K562 (cell line): ENCODE data around the gene VAT1L. TPM values are rescaled to one million over a fixed set of nuclear protein-coding genes. Genes with fewer than 3 reads are reported as not detected.

Experiments used
- BCL6 ChIP-seq: fragments of 250-450 bp; sonication (Bioruptor Pico); IDR thresholded peaks from 2 replicates; pipeline ENCODE4 v1.4.0; 2020
- BDP1 ChIP-seq: IDR thresholded peaks from 3 replicates; pipeline ENCODE4 v1.6.1; 2011; ENCODE audit not compliant: insufficient read length, insufficient read depth
- BRD4 ChIP-seq: fragments of 200-600 bp; sonication (generic); IDR thresholded peaks from 2 replicates; pipeline ENCODE4 v1.6.1; 2017; ENCODE audit warnings: inconsistent platforms
- CLOCK ChIP-seq: fragments of 250-450 bp; sonication (Bioruptor Pico); IDR thresholded peaks from 2 replicates; pipeline ENCODE4 v1.4.0; 2020; ENCODE audit warnings: mild to moderate bottlenecking, moderate library complexity, borderline replicate concordance
- ELF4 ChIP-seq: fragments of 450-650 bp; formaldehyde crosslinking; IDR thresholded peaks from 2 replicates; pipeline ENCODE4 v1.4.0; 2022; ENCODE audit warnings: missing genetic modification characterization
- ESRRB ChIP-seq: fragments of 250-450 bp; sonication (Bioruptor Pico); IDR thresholded peaks from 2 replicates; pipeline ENCODE4 v1.5.0; 2020; ENCODE audit warnings: mild to moderate bottlenecking, moderate library complexity, borderline replicate concordance
- GABPB1 ChIP-seq: sonication (generic); formaldehyde crosslinking; IDR thresholded peaks from 2 replicates; pipeline ENCODE4 v1.8.0; 2022; ENCODE audit warnings: mild to moderate bottlenecking, missing genetic modification reagents
- HNRNPH1 ChIP-seq: fragments of 200-400 bp; formaldehyde crosslinking; optimal IDR thresholded peaks from 2 replicates; pipeline ENCODE3; 2017; ENCODE audit warnings: low read depth, mild to moderate bottlenecking, low read length, moderate library complexity
- MAFG ChIP-seq: fragments of 450-650 bp; conservative IDR thresholded peaks from 2 replicates; pipeline ENCODE4 v1.6.1; 2016; ENCODE audit warnings: missing genetic modification characterization, missing compliant biosample characterization
- PRMT5 ChIP-seq: sonication (generic); formaldehyde crosslinking; IDR thresholded peaks from 2 replicates; pipeline ENCODE4 v1.5.0; 2020; ENCODE audit warnings: missing genetic modification reagents
- RREB1 ChIP-seq: fragments of 250-450 bp; sonication (Bioruptor Pico); IDR thresholded peaks from 2 replicates; pipeline ENCODE4 v1.4.0; 2020
- SMARCB1 ChIP-seq: IDR thresholded peaks from 2 replicates; pipeline ENCODE4 v1.6.1; 2011; ENCODE audit warnings: improper control_type of control experiment, low read depth; ENCODE audit not compliant: insufficient read length
- SREBF1 ChIP-seq: fragments of 150-350 bp; IDR thresholded peaks from 2 replicates; pipeline ENCODE4 v1.6.1; 2014; ENCODE audit warnings: antibody characterized with exemption, low read depth, low read length, borderline replicate concordance
- SUPT5H ChIP-seq: fragments of 450-650 bp; IDR thresholded peaks from 2 replicates; pipeline ENCODE4 v1.6.1; 2016
- THRAP3 ChIP-seq: fragments of 450-650 bp; IDR thresholded peaks from 2 replicates; pipeline ENCODE4 v1.6.1; 2016; ENCODE audit warnings: mild to moderate bottlenecking, inconsistent platforms, borderline replicate concordance
- XRCC4 ChIP-seq: IDR thresholded peaks from one replicate; pipeline ENCODE4 v1.6.1; 2011; ENCODE audit not compliant: insufficient read depth, insufficient read length; ENCODE audit errors: extremely low read depth
- ZNF239 ChIP-seq: fragments of 250-450 bp; sonication (Bioruptor Pico); IDR thresholded peaks from 2 replicates; pipeline ENCODE4 v1.4.0; 2020; ENCODE audit warnings: mild to moderate bottlenecking
- ZNF24 ChIP-seq: fragments of 450-650 bp; IDR thresholded peaks from 2 replicates; pipeline ENCODE4 v1.6.1; 2016
- ZNF551 ChIP-seq: fragments of 250-450 bp; sonication (Bioruptor Pico); IDR thresholded peaks from 2 replicates; pipeline ENCODE4 v1.5.0; 2021; ENCODE audit warnings: mild to moderate bottlenecking, moderate library complexity
- ZNF644 ChIP-seq: fragments of 200-800 bp; sonication (Bioruptor generic); IDR thresholded peaks from 2 replicates; pipeline ENCODE4 v1.6.1; 2016; ENCODE audit warnings: low read depth, missing genetic modification characterization, missing compliant biosample characterization
- ZNF699 ChIP-seq: fragments of 250-450 bp; sonication (Bioruptor Pico); IDR thresholded peaks from 2 replicates; pipeline ENCODE4 v1.8.0; 2021; ENCODE audit warnings: mild to moderate bottlenecking, moderate library complexity; ENCODE audit not compliant: insufficient replicate concordance
- polyA plus RNA-seq, 8 experiments: library from polyadenylated mRNA; depleted of rRNA in 4 of 8; stranded (reverse) in 5 of 8; unstranded in 3 of 8; fragments of >200 nt; fragmentation: Nextera tagmentation in 2 of 8; fragmentation: Illumina TruSeq in 1 of 8; extraction: Ambion mirVana in 2 of 8; extraction: Trizol in 1 of 8; gene quantifications; 2 replicates each; pipeline versions ENCODE4 v1.2.1 to v1.2.3, GENCODE V29; 2011 to 2014; ENCODE audit warnings: inconsistent platforms in 1 of 8, missing spikeins in 1 of 8
- total RNA-seq, 7 experiments: library from RNA; depleted of rRNA in 6 of 7; stranded (reverse); fragments of >200 nt in 6 of 7; fragmentation: Illumina TruSeq in 2 of 7; extraction: Trizol in 2 of 7; gene quantifications; 2 replicates each; pipeline versions ENCODE4 v1.2.1 to v1.2.3, GENCODE V29; 2011 to 2021; ENCODE audit warnings: low replicate concordance in 1 of 7
- TF ChIP-seq, protein P1 (sequence below): fragments of 250-450 bp; sonication (Bioruptor Pico); IDR thresholded peaks from 2 replicates; pipeline ENCODE4 v1.8.0; 2022; ENCODE audit warnings: inconsistent platforms

The VAT1L gene
- total and polyA plus RNA-seq, 9 of the 15 experiments (the other 6 are each of a cell fraction or from before 2014, with no cell fraction given): 0.01 TPM; not detected in 8

GRCh38 chr16:77739559-77739892 lies 48.8 kb upstream of the VAT1L start (continued):
- TF ChIP-seq XRCC4 (no peak), ZNF551 (no peak), HNRNPH1 (no peak), ZNF644 (tag) (peak; percentile 90), ZNF699 (CRISPR knock-in tag) (no peak), ELF4 (CRISPR knock-in tag) (peak; percentile 94), RREB1 (peak; percentile 87), BDP1 (no peak), SMARCB1 (no peak), PRMT5 (no peak), ESRRB (no peak), THRAP3 (no peak), BCL6 (0 out of 2 replicates have a peak, but pooled peaks have one; percentile 56), SREBF1 (no peak), BRD4 (no peak), SUPT5H (no peak), CLOCK (CRISPR knock-in tag) (0 out of 2 replicates have a peak, but pooled peaks have one; percentile 34), GABPB1 (CRISPR knock-in tag) (no peak), MAFG (peak; percentile 56), ZNF239 (CRISPR knock-in tag) (peak; percentile 87), ZNF24 (no peak)
- TF ChIP-seq, protein P1, sequence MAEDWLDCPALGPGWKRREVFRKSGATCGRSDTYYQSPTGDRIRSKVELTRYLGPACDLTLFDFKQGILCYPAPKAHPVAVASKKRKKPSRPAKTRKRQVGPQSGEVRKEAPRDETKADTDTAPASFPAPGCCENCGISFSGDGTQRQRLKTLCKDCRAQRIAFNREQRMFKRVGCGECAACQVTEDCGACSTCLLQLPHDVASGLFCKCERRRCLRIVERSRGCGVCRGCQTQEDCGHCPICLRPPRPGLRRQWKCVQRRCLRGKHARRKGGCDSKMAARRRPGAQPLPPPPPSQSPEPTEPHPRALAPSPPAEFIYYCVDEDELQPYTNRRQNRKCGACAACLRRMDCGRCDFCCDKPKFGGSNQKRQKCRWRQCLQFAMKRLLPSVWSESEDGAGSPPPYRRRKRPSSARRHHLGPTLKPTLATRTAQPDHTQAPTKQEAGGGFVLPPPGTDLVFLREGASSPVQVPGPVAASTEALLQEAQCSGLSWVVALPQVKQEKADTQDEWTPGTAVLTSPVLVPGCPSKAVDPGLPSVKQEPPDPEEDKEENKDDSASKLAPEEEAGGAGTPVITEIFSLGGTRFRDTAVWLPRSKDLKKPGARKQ (CRISPR knock-in tag): no peak
